NCI-H524 (cell line): ENCODE measurements around the gene MMP23B.

Experiments
- DNase-seq, 2 experiments: peaks; one replicate each; lab custom pipeline; 2025; lab: John Stamatoyannopoulos, UW

The MMP23B gene

DNA sequence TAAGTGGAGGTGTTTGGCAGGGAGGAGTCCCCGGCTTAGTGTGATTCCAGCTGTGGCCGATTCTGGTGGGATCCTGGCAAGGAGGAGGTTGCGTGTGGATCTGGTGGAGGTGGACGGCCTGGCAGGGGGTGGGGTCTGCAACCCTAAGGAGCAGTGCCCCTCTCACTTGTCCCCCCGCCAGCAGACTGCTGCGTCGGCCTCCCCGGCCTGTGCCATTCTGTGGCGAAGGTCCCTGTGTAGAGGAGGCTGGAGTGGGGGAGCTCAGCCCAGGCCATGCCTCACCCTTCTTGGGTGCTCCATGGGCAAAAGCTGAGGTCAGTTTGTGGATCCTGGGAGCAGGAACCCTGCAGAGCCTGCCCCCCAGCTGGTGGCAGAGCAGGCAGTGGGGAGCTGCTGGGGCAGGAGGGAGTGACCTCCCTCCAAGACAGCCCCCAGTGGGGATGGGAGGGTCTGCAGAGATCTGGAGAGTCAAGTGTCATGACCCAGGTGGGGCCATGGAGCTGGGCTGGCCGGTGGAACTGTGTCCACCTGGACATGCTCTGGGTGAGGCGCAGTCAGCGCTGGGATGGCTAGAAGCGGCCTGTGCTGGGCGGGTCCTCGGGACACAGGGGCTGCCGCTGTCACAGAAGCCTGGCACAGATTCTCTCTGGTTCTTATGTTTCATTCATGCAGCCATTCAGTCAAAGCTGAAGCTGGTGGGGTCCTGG lies 11.4 kb upstream of the MMP23B start:
- no peak for DNase-seq

DNA sequence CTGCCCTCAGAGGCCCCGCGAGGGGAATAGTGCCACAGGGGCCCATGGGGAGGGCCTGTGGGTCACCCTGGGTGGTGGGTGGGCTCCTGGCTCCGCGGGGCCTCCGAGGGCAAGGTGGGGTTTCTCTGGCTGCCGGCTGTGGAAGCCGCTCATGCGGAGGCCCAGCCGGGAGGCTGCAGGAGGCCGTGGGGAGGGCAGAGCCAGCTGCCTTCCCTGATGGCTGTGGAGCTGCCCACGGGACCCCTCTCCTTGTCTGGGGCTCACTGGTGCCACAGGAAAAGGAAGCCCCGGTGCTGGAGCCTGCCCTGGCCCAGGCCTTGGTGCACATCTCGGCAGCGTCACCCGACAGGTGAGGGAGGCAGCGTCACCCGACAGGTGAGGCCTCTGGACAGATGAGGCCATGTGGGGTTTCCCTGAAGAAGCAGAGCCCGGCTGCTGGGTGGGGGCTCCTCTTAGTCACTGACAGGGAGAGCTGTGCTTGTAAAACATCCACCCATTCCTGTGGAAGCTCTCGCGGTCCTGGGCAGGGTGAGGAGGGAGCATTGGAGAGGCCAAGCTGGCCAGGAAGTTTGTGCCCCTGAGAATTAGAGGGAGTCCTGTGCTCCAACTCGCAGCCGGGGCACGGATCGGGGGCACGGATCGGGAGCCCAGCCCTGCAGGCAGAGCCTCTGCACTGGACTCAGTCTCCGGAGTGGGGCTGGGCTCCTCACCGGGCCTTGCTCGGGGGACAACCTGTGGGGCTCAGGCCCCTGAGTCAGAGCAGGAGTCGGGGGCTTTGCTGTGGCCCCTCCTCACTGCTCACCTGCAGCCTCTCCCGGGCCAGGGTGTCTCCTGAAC lies 10.6 kb upstream of the MMP23B start:
- no peak for DNase-seq

DNA sequence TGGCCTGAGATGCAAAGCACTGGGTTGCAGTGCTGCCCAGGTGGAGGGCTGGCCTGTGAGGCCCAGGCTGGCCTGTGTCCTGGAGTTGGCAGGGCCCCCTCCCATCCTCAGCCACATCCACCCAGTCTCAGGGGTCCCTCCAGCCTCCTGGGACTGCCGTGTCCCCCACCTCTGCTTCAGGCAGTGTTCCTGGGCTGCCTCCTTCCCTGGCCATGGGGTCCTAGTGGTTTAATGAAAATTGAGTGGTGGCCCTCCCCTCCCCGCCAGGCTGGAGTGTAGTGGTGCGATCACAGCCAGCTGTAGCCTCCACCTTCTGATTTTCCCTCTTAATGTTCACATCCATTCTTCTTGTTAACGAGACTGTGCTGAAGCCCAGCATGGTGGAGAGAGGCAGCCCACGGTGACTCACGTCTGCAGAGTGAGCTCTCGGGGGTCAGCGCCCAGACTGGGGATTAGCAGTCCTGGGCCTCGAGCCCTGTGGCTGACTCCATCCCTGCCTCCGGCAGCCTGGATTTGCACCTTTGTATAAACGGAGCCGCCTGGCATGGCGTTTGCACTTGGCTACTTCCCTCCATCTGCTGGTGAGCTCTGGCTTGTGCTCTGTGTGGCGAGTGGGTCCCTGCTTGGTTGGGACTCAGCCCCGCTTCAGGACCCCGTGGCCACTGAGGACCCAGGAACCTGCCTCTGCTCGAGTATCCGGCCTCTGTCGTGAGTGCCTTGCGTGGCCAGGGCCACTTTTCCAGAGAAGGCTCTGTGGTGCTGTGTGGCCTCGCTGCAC lies 9.8 kb upstream of the MMP23B start:
- no peak for DNase-seq

DNA sequence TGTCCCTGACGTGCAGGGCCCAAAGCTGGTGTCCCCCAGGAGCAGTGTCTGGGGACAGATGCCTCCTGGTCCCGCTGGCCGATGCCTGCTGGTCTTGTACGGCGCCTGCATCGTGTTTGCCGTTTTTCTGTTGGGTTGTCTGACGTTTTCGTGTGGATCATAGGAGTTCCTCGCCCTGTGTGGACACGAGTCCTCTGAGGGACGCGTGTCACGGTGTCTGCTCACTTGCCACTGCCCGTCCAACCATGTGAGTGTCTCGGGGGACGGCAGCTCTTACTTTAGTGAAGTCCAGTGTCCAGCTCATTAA lies 9.2 kb upstream of the MMP23B start:
- no peak for DNase-seq

DNA sequence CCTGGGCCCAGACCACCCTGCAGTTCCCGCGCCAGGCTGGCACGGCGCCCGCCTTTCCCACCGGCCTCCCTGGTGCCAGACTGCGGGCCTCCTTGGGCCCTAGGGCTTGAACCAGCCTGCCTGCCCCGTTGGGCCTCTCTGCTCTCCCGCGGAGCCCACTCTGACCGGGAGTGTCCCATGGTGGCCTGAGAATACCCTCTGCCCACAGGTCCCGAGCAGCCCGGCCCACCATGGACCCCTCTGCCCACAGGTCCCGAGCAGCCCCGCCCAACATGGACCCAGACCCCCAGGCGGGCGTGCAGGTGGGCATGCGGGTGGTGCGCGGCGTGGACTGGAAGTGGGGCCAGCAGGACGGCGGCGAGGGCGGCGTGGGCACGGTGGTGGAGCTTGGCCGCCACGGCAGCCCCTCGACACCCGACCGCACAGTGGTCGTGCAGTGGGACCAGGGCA lies 8.8 kb upstream of the MMP23B start:
- DNase-seq: no peak

DNA sequence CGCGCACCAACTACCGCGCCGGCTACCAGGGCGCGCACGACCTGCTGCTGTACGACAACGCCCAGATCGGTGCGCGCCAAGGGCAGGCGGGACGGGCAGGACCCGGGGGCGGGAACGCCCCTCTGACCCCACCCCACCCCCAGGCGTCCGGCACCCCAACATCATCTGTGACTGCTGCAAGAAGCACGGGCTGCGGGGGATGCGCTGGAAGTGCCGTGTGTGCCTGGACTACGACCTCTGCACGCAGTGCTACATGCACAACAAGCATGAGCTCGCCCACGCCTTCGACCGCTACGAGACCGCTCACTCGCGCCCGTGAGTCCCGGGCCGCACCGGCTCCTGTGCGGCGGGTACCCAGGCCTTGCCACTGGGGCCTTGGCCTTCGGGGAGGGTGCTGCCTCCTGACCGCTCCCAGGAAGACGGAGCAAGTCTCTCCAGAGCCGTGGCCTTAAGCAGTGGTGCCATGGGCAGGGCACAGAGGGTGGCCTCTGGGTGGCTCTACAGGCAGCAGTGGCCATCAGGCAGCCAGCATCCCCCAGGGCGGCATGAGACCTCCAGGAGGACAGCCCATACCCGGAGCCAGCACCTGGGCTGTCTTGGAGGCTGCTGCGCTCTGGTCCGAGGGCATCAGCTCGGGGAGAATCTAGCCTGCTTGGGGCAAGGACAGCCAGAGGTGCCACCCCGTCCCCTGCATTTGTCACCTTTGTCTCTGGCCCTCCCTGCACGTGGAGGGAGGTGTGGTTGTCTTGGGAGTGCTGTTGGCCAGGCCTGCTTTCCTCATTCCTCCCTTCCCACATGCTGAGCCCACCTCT lies 8.1 kb upstream of the MMP23B start:
- DNase-seq: no peak

DNA sequence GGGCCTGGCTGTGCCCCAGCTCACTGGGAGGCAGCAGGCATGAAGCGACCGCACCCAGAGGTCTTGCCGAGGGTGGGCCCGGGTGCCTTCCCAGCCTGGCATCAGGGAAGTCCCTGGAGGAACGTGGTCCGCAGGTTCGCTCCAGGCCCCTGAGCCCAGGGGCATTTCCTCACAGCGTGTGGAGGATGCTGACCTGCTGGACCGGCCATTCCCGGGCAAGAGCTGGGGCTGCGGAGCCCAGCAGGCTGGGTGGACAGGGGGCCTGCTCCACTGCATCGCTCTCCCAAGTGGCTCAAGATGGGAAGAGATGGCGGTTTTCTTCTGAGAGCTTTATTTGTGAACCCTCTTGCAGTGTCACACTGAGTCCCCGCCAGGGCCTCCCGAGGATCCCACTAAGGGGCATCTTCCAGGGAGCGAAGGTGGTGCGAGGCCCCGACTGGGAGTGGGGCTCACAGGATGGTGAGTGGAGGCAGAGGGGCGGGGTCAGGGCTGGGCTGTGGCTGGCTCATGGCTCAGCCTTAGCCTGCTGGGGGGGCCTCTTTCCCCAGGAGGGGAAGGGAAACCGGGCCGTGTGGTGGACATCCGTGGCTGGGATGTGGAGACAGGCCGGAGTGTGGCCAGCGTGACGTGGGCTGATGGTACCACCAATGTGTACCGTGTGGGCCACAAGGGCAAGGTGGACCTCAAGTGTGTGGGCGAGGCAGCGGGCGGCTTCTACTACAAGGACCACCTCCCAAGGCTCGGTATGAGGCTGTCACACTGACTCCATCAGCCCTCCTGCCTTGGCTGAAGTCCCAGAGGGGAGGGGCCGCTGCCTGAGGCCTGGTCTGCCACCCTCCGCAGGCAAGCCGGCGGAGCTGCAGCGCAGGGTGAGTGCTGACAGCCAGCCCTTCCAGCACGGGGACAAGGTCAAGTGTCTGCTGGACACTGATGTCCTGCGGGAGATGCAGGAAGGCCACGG lies 7.2 kb upstream of the MMP23B start:
- DNase-seq: no peak

DNA sequence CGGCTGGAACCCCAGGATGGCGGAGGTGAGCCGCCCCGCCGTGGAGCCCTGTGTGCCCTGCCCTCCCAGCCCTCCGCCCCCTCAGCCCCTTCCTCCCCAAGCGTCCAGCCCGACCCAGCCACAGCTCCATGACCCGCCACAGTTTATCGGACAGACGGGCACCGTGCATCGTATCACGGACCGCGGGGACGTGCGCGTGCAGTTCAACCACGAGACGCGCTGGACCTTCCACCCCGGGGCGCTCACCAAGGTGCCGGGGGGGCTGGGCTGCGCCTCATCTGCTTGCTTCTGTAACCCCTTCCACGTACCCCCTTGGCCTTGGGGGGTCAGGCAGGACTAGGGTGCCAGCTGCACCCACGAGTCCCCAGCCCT lies 6.6 kb upstream of the MMP23B start:
- DNase-seq: no peak

DNA sequence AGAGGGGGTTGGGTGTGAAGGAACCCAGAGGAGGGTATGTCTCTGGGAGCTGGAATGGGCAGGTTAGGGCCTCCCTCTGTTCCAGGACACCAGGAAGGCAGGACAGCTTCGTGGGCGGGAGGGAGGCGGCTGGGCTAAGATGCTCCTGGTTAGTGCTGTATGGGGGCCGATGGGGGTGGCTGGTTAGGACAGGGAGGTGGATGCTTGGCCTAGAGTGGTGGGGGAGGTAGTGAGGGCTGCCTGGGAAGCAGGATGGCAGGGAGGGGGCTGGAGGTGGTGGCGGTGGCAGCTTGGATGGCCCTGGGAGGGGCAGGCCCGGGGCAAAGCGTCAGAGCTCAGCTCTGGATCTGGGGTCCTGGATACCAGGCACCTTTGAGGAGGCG lies 6.2 kb upstream of the MMP23B start:
- DNase-seq: no peak

DNA sequence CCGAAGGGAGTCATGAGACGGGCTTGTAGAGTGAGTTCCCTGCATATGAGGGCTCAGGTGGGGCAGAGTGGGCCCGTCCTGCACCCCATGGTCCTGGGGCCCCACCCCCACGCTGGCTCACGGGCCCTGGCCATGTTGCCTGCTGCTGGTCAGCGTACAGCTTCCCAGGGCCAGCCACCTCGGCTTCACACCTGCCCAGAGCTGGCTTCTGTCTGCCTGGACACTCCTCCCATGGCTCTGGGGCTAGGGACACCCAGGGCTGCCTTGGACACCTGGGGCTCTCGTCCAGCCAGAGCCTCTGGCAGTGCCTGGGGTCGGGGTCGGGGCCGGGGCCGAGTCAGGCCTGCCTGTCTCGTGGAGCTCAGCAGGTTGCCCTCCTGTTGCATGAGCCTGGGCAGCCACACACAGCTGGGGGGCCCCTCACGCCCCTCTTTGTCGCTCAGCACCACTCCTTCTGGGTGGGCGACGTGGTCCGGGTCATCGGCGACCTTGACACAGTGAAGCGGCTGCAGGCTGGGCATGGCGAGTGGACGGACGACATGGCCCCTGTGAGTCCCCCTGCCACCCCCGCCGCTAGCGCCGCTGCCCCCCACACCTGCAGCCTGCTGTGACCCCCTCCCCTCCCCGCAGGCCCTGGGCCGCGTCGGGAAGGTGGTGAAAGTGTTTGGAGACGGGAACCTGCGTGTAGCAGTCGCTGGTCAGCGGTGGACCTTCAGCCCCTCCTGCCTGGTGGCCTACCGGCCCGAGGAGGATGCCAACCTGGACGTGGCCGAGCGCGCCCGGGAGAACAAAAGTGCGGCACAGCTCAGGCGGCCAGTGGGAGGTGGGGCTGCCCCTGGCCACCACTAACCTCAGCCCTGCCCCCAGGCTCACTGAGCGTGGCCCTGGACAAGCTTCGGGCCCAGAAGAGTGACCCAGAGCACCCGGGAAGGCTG lies 5.5 kb upstream of the MMP23B start:
- no peak for DNase-seq

DNA sequence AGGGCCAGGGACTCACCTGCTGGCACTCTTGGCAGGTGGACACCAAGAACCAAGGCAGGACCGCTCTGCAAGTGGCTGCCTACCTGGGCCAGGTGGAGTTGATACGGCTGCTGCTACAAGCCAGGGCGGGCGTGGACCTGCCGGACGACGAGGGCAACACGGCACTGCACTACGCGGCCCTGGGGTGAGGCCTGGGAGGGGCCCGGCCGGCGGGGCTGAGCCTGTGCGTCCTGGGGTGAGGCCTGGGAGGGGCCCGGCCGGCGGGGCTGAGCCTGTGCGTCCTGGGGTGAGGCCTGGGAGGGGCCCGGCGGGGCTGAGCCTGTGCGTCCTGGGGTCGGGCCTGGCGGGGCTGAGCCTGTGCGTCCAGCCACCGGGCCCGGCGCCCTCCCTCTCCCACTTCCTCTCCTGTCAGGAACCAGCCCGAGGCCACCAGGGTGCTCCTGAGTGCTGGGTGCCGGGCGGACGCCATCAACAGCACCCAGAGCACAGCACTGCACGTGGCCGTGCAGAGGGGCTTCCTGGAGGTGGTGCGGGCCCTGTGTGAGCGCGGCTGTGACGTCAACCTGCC lies 4.6 kb upstream of the MMP23B start:
- DNase-seq: no peak

DNA sequence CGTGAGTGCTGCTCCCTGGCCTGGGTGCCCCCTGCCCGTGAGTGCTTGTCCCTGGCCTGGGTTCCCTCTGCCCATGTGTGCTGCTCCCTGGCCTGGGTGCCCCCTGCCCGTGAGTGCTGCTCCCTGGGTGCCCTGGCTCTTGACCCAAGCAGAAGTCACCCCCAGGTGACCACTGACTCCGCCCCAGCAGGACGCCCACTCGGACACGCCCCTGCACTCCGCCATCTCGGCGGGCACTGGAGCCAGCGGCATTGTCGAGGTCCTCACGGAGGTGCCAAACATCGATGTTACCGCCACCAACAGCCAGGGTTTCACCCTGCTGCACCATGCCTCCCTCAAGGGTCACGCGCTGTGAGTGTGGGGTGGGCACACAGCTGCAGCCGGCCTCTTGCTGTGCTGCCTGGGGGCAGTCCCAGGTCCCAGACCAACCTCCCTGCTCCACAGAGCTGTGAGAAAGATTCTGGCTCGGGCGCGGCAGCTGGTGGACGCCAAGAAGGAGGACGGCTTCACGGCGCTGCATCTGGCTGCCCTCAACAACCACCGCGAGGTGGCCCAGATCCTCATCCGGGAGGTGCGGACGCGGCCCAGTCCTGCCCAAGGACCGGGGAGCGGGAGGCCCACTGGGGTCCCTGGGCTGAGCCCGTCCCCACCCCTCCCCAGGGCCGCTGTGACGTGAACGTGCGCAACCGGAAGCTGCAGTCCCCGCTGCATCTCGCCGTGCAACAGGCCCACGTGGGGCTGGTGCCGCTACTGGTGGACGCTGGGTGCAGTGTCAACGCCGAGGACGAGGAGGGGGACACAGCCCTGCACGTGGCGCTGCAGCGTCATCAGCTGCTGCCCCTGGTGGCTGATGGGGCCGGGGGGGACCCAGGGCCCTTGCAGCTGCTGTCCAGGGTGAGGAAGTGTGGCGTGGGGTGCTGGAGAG lies 3.9 kb upstream of the MMP23B start:
- no peak for DNase-seq

DNA sequence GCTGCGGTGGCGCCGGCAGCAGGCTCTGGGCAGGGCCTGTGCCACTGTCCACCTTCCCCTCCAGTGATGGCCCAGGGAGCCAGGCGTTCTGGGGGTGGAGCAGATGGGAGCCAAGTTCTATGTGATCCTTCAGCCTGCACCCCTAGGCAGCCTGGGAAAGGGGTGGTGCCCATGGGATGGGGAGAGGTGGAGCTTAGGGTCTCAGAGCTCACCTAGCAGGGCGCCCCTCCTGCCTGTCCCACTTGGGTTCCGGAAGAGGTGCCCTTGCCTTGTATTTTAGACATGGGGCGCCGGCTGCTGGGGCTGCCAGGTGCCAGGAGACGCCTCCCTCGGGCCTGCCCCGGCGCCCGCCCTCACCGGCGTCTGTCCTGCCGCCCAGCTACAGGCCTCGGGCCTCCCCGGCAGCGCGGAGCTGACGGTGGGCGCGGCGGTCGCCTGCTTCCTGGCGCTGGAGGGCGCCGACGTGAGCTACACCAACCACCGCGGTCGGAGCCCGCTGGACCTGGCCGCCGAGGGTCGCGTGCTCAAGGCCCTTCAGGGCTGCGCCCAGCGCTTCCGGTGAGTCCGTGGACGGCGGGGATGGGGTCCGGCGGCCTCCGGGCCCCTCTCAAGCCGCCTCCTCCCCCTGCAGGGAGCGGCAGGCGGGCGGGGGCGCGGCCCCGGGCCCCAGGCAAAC lies 3.1 kb upstream of the MMP23B start:
- DNase-seq: no peak

DNA sequence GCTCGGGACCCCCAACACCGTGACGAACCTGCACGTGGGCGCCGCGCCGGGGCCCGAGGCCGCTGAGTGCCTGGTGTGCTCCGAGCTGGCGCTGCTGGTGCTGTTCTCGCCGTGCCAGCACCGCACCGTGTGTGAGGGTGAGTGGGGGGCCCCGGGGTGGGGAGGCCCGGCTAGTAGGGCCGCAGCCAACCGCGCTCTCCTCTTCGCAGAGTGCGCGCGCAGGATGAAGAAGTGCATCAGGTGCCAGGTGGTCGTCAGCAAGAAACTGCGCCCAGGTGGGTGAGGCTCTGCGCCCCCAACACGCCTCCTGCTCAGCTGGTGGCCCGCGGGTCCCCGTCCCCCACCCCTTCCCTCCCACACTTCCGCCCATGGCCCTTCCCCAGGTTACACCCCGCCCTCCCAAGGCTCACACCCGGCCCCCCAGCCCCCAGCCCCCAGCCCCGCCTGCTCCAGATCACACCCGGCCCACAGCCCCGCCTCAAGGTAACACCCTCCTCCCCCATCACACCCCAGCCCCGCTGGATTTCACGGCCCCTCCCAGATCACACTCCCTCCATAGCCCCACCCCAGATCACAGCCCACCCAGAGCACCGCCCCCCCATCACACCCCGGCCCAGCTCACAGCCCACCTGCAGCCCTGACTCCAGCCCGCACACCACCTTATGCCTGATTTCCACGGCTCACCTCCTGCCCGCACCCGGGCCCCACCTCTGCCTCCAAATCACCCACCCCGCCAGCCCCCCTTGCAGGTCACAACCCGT lies 2.4 kb upstream of the MMP23B start:
- DNase-seq: no peak

DNA sequence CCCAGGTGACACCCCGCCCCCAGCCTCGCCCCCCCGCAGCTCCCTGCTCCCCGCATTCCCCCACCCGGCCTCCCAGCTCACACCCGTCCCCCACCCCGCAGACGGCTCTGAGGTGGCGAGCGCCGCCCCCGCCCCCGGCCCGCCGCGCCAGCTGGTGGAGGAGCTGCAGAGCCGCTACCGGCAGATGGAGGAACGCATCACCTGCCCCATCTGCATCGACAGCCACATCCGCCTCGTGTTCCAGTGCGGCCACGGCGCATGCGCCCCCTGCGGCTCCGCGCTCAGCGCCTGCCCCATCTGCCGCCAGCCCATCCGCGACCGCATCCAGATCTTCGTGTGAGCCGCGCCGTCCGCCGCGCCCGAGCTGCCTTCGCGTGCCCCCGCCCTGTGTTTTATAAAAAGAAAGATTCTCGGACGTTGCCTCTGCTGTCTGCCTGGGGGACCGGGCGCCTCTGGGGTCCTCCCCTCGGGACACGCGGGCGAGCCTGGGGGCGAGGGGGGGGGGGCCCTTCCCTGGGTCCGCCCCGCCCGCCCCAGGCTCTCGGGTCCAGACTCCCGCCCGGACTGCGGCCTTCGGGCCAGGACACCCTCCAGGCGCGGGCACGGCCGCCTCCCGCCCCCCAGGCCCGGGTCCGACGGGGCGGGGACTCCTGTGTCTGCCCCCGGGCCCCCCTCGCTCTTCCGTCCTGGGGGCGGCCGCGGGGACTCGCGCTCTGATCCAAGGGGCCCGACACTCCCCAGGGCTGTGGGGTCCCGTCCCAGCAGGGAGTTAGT lies 1.6 kb upstream of the MMP23B start:
- peak; percentile 80 to 93 for DNase-seq
